H1 (cell line): ENCODE results near the gene ZSCAN1. TPM values are rescaled to one million over a fixed set of nuclear protein-coding genes. Genes with fewer than 3 reads are reported as not detected.

Source experiments
- ASH2L ChIP-seq: fragments of 200-600, 300-600 bp; sonication (generic); IDR thresholded peaks from one replicate; pipeline ENCODE4 v1.7.1; 2017; ENCODE audit warnings: low read length
- CBX5 ChIP-seq: fragments of 300-800, 300-1000 bp; sonication (generic); IDR thresholded peaks from 2 replicates; pipeline ENCODE4 v1.7.1; 2016; ENCODE audit warnings: antibody characterized with exemption, low read length, low read depth
- E2F6 ChIP-seq: IDR thresholded peaks from 2 replicates; pipeline ENCODE4 v1.6.1; 2012; ENCODE audit warnings: inconsistent platforms
- HDAC6 ChIP-seq: IDR thresholded peaks from one replicate; pipeline ENCODE4 v1.7.1; 2012; ENCODE audit warnings: low read depth, mild to moderate bottlenecking, inconsistent platforms, low read length, moderate library complexity
- KDM4A ChIP-seq: IDR thresholded peaks from one replicate; pipeline ENCODE4 v1.7.1; 2012; ENCODE audit warnings: low read depth, mild to moderate bottlenecking, moderate library complexity, low read length, inconsistent platforms; ENCODE audit not compliant: severe bottlenecking
- NRF1 ChIP-seq: IDR thresholded peaks from 2 replicates; pipeline ENCODE4 v1.6.1; 2011; ENCODE audit warnings: mild to moderate bottlenecking, low read depth, low read length, improper control_type of control experiment
- POU5F1 ChIP-seq: IDR thresholded peaks from 2 replicates; pipeline ENCODE4 v1.6.1; 2011; ENCODE audit warnings: low read depth, mild to moderate bottlenecking, low read length, moderate library complexity
- RAD21 ChIP-seq, 2 experiments: IDR thresholded peaks in 1 of 2; conservative IDR thresholded peaks in 1 of 2; 2 replicates each; pipeline ENCODE4 v1.6.1; 2011; ENCODE audit warnings: low read depth in 2 of 2, low read length in 2 of 2, improper control_type of control experiment in 1 of 2, inconsistent platforms in 1 of 2, mild to moderate bottlenecking in 1 of 2, moderate library complexity in 1 of 2
- RNF2 ChIP-seq: fragments of 200-900, 300-1000 bp; sonication (generic); IDR thresholded peaks from 2 replicates; pipeline ENCODE4 v1.7.1; 2016; ENCODE audit warnings: borderline replicate concordance, low read depth, mild to moderate bottlenecking, antibody characterized with exemption, low read length; ENCODE audit not compliant: poor library complexity, severe bottlenecking; ENCODE audit errors: missing control alignments
- SRF ChIP-seq: IDR thresholded peaks from 2 replicates; pipeline ENCODE4 v1.6.1; 2011; ENCODE audit warnings: mild to moderate bottlenecking, low read depth, low read length, moderate library complexity
- TBP ChIP-seq: IDR thresholded peaks from 2 replicates; pipeline ENCODE4 v1.6.1; 2011; ENCODE audit warnings: low read depth, low read length, improper control_type of control experiment
- polyA plus RNA-seq, 7 experiments: library from polyadenylated mRNA; depleted of rRNA in 3 of 7; stranded (reverse) in 5 of 7; unstranded in 2 of 7; fragments of >200 nt in 5 of 7; fragments of 200-250 nt in 2 of 7; gene quantifications; 1 replicate in 5 of 7; 2 replicates in 1 of 7; 4 replicates in 1 of 7; pipeline versions ENCODE4 v1.2.1 to v1.2.3, GENCODE V29; 2011 to 2013; ENCODE audit warnings: missing spikeins in 2 of 7, mixed read lengths in 2 of 7
- total RNA-seq: library from RNA; stranded (reverse); fragmentation: NEBNext Ultra II Directional; extraction: Animal tissue kit (Norgen Biotek cat#: 25700); gene quantifications from 2 replicates; pipeline ENCODE4 v1.2.1, GENCODE V29; 2021
- TF ChIP-seq, protein P1 (sequence below): IDR thresholded peaks from 2 replicates; pipeline ENCODE4 v1.6.1; 2011; ENCODE audit warnings: low read length, improper control_type of control experiment
- TF ChIP-seq, protein P2 (sequence below): IDR thresholded peaks from 2 replicates; pipeline ENCODE4 v1.6.1; 2011; ENCODE audit warnings: low read depth, mild to moderate bottlenecking, low read length; ENCODE audit not compliant: insufficient read depth

The ZSCAN1 gene
- total and polyA plus RNA-seq, 2 of the 8 experiments (the other 6 are each of a cell fraction or from before 2014, with no cell fraction given): 1.2 to 4.3 TPM

- TF ChIP-seq ASH2L (no peak), CBX5 (no peak), NRF1 (no peak), RAD21 (IDR thresholded peaks at IDR 0.05 in 1 of 2, conservative IDR thresholded peaks at IDR 0.05 in 1 of 2; ENCODE audit: low read depth in 2 of 2, low read length in 2 of 2) (peak in 1 of 2 experiments; percentile 41; a peak in 2 of 4 replicates), HDAC6 (no peak), TBP (peak; percentile 39; the same call in 1 of the 2 replicates), RNF2 (no peak), E2F6 (no peak), POU5F1 (no peak), SRF (no peak), KDM4A (peak; percentile 3)
- TF ChIP-seq, protein P1, sequence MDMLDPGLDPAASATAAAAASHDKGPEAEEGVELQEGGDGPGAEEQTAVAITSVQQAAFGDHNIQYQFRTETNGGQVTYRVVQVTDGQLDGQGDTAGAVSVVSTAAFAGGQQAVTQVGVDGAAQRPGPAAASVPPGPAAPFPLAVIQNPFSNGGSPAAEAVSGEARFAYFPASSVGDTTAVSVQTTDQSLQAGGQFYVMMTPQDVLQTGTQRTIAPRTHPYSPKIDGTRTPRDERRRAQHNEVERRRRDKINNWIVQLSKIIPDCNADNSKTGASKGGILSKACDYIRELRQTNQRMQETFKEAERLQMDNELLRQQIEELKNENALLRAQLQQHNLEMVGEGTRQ: no peak
- TF ChIP-seq, protein P2, sequence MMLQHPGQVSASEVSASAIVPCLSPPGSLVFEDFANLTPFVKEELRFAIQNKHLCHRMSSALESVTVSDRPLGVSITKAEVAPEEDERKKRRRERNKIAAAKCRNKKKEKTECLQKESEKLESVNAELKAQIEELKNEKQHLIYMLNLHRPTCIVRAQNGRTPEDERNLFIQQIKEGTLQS: no peak
Observed at GRCh38 chr19:58054901-58055874, 21.4 kb downstream of the ZSCAN1 start (continued).
